NCI-H82 (cell line): ENCODE results near the gene TPSB2.

Source experiments
- DNase-seq: peaks from one replicate; lab custom pipeline; 2025; lab: John Stamatoyannopoulos, UW

Gene TPSB2

GRCh38 chr16:1218930-1219611 is 10.9 kb downstream of the TPSB2 start:
- DNase-seq: no peak

GRCh38 chr16:1218061-1218929 is 11.7 kb downstream of the TPSB2 start:
- DNase-seq: no peak

- no peak for DNase-seq
Observed at GRCh38 chr16:1217526-1217925, 12.5 kb downstream of the TPSB2 start.

GRCh38 chr16:1216681-1217400 is 13.1 kb downstream of the TPSB2 start:
- DNase-seq: no peak

- no peak for DNase-seq
Observed at GRCh38 chr16:1216296-1216619, 13.7 kb downstream of the TPSB2 start.

GRCh38 chr16:1215574-1216295 is 14.2 kb downstream of the TPSB2 start:
- peak; percentile 48 for DNase-seq

GRCh38 chr16:1214719-1215118 is 15.3 kb downstream of the TPSB2 start:
- no peak for DNase-seq

- DNase-seq: no peak
Observed at GRCh38 chr16:1213796-1214372, 16.1 kb downstream of the TPSB2 start.

GRCh38 chr16:1213231-1213630 is 16.8 kb downstream of the TPSB2 start:
- no peak for DNase-seq

- no peak for DNase-seq
Observed at GRCh38 chr16:1212616-1213194, 17.3 kb downstream of the TPSB2 start.

GRCh38 chr16:1211451-1212268 is 18.3 kb downstream of the TPSB2 start:
- no peak for DNase-seq

GRCh38 chr16:1210461-1210860 is 19.5 kb downstream of the TPSB2 start:
- no peak for DNase-seq

GRCh38 chr16:1209081-1209480 is 20.9 kb downstream of the TPSB2 start:
- DNase-seq: no peak

- DNase-seq: no peak
Observed at GRCh38 chr16:1208239-1208830, 21.6 kb downstream of the TPSB2 start.

- no peak for DNase-seq
Observed at GRCh38 chr16:1206786-1207185, 23.2 kb downstream of the TPSB2 start.

GRCh38 chr16:1206326-1206725 is 23.7 kb downstream of the TPSB2 start:
- no peak for DNase-seq

- no peak for DNase-seq
Observed at GRCh38 chr16:1204933-1205332, 25.1 kb downstream of the TPSB2 start.

GRCh38 chr16:1202274-1202673 is 27.7 kb downstream of the TPSB2 start:
- DNase-seq: no peak

- DNase-seq: no peak
Observed at GRCh38 chr16:1201444-1201843, 28.5 kb downstream of the TPSB2 start.

GRCh38 chr16:1200014-1200627 is 29.9 kb downstream of the TPSB2 start:
- DNase-seq: no peak
